ENCODE measurements around the gene CCDC159. TPM values are rescaled to one million over a fixed set of nuclear protein-coding genes. Genes with fewer than 3 reads are reported as not detected.

The CCDC159 gene
- total RNA-seq, 4 donors from 2014 or later, result 1.2 to 46.2 (median 16.4) TPM

GRCh38 chr19:11390933-11391680 lies 44.8 kb downstream of the CCDC159 start:
- TF ChIP-seq, protein P1, sequence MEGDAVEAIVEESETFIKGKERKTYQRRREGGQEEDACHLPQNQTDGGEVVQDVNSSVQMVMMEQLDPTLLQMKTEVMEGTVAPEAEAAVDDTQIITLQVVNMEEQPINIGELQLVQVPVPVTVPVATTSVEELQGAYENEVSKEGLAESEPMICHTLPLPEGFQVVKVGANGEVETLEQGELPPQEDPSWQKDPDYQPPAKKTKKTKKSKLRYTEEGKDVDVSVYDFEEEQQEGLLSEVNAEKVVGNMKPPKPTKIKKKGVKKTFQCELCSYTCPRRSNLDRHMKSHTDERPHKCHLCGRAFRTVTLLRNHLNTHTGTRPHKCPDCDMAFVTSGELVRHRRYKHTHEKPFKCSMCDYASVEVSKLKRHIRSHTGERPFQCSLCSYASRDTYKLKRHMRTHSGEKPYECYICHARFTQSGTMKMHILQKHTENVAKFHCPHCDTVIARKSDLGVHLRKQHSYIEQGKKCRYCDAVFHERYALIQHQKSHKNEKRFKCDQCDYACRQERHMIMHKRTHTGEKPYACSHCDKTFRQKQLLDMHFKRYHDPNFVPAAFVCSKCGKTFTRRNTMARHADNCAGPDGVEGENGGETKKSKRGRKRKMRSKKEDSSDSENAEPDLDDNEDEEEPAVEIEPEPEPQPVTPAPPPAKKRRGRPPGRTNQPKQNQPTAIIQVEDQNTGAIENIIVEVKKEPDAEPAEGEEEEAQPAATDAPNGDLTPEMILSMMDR (IDR thresholded peaks at IDR 0.05), result no peak
- TF ChIP-seq POLR2A (IDR thresholded peaks at IDR 0.05), result no peak
- Histone ChIP-seq H3K27me3 (no peaks in the 10 kb centered on the region), H3K4me3 (no peak overlapping the region), H3K27ac (no peak overlapping the region), H3K4me1 (no peaks in the 10 kb centered on the region), H3K9me3 (no peaks in the 10 kb centered on the region), H3K36me3 (no peaks in the 10 kb centered on the region)
- no peak for DNase-seq
- intact Hi-C loops (cut with DNase I; ENCODE audit: low total_unique reads), result no loop called here

- TF ChIP-seq, protein P1 (IDR thresholded peaks at IDR 0.05), result no peak
- no peak for TF ChIP-seq POLR2A (IDR thresholded peaks at IDR 0.05)
- Histone ChIP-seq H3K36me3 (no peaks in the 10 kb centered on the region), H3K4me3 (no peak overlapping the region), H3K27me3 (no peaks in the 10 kb centered on the region), H3K4me1 (no peaks in the 10 kb centered on the region), H3K27ac (no peak overlapping the region), H3K9me3 (no peaks in the 10 kb centered on the region)
- intact Hi-C loops (cut with DNase I; ENCODE audit: low total_unique reads), result no loop called here
- DNase-seq, result no peak
Observed at GRCh38 chr19:11397089-11397610, 50.8 kb downstream of the CCDC159 start.

DNA sequence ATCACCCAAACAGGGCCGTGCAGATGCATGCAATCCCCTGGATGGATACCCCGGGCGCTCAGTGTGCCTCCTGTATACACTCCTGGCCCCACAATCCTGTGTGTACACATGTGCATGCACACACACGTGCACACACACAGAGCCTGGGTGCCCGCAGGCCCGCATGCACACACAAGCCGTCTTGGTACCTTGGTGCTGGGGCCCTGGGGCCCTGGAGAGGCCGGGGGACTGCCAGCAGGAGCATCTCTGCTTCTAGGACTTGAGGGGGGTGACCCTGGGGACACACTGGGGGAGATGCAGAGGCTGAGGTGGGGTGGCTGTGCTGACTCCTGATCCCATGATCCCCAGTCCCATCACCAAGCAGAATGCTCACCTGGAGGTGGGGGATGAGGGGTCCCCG lies 53.3 kb downstream of the CCDC159 start:
- Histone ChIP-seq H3K27me3 (no peaks in the 10 kb centered on the region), H3K4me3 (no peak overlapping the region), H3K4me1 (no peaks in the 10 kb centered on the region), H3K27ac (no peak overlapping the region), H3K9me3 (no peaks in the 10 kb centered on the region), H3K36me3 (no peaks in the 10 kb centered on the region)
- no peak for DNase-seq
- TF ChIP-seq, protein P1 (IDR thresholded peaks at IDR 0.05), result no peak
- TF ChIP-seq POLR2A (IDR thresholded peaks at IDR 0.05), result no peak
- intact Hi-C loops (cut with DNase I; ENCODE audit: low total_unique reads), result no loop called here

DNA sequence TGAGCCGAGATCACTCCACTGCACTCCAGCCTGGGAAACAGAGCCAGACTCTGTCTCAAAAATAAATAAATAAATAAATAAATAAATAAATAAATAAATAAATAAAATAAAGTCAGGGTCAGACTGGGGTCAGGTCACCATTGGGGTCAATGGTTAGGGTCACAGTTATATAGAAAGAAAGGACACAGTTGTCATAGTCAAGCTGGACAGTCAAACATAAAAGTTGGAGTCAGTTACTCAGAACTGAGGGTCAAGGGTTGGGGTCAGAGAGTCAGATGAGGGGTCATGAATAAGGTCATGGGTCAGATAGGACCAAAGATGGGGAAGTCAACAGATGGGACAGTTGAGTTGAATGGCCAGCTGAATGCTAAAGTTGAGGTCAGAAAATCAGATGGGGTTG lies 54.5 kb downstream of the CCDC159 start:
- H3K4me3 ChIP-seq, result no peak overlapping the region
- DNase-seq, result no peak
- no peaks in the 10 kb centered on the region for H3K4me1 ChIP-seq
- H3K36me3 ChIP-seq, result no peaks in the 10 kb centered on the region
- no peaks in the 10 kb centered on the region for H3K9me3 ChIP-seq
- TF ChIP-seq, protein P1 (IDR thresholded peaks at IDR 0.05), result no peak
- intact Hi-C loops (cut with DNase I; ENCODE audit: low total_unique reads), result no loop called here
- no peak overlapping the region for H3K27ac ChIP-seq
- H3K27me3 ChIP-seq, result no peaks in the 10 kb centered on the region

DNA sequence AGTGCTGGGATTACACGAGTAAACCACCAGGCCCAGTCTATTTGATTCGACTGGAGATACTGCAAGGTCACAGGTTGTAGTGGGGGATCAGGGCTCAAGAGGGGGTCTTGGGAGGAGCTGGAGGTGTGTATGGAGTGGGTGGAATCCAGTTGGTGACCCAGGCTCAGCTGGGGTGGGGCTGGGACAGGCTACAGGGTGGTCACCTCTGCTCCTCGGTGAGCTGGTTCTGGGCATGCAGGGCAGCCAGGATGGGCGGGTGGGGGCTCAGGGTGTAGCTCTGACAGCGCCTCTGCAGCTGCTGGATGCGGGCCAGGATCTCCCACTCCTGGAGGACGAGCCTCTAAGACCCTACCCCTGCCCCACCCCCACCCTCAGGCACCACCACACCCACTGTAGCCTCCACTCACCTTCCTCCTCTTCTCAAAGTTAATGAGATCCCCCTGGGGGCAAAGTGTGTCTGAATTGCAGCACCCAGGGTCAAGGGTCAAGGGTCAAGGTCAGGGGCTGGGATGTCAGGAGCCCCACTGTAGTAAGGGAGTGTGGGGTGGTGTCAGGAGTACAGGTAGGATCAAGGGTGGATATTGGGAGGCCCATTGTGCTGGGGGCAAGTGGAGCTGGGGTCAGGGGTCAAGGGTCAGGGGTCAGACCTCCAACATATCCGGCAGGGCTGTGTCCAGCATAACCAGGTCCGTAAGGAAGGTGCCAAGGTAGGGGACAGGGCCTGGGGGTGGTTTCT lies 55.7 kb downstream of the CCDC159 start:
- Histone ChIP-seq H3K9me3 (no peaks in the 10 kb centered on the region), H3K36me3 (no peaks in the 10 kb centered on the region), H3K4me1 (peaks cover 0 to 4% of the 10 kb centered on the region in 2 donors), H3K27me3 (no peaks in the 10 kb centered on the region), H3K4me3 (no peak overlapping the region), H3K27ac (no peak overlapping the region)
- no peak for DNase-seq
- TF ChIP-seq POLR2A (IDR thresholded peaks at IDR 0.05), result no peak
- TF ChIP-seq, protein P1 (IDR thresholded peaks at IDR 0.05), result no peak
- intact Hi-C loops (cut with DNase I; ENCODE audit: low total_unique reads), result no loop called here
